Hematopoietic multipotent progenitor cell treated with erythropoietin and hydrocortisone succinate and interleukin-3 and kit ligand, for 6 days (in vitro differentiated cells): ENCODE results near the gene METTL6.
"Not testable (repeated sequence)": the region's sequence is repeated elsewhere in the genome, so short reads cannot be mapped to it uniquely, and the experiment has no call there.

Experiments used
- DNase-seq: peaks from one replicate; pipeline ENCODE4 v3.0.0-alpha.2; 2015

The METTL6 gene

GRCh38 chr3:15401936-15402335, 25.4 kb downstream of the METTL6 start:
- DNase-seq: no peak

- DNase-seq: no peak
These were observed 27.4 kb downstream of the METTL6 start for GRCh38 chr3:15399970-15400369.

- peak; percentile 68 for DNase-seq
These were observed 28.6 kb downstream of the METTL6 start for GRCh38 chr3:15398731-15399133.

- not testable (repeated sequence) for DNase-seq
These were observed 34.1 kb downstream of the METTL6 start for GRCh38 chr3:15393252-15393651.

GRCh38 chr3:15391007-15391406, 36.3 kb downstream of the METTL6 start:
- DNase-seq: no peak

GRCh38 chr3:15390460-15390859, 36.9 kb downstream of the METTL6 start:
- DNase-seq: no peak

- not testable (repeated sequence) for DNase-seq
These were observed 39.0 kb downstream of the METTL6 start for GRCh38 chr3:15388335-15388734.

- no peak for DNase-seq
These were observed 39.6 kb downstream of the METTL6 start for GRCh38 chr3:15387735-15388134.

- DNase-seq: no peak
These were observed 40.2 kb downstream of the METTL6 start for GRCh38 chr3:15387171-15387581.

GRCh38 chr3:15386654-15386955, 40.7 kb downstream of the METTL6 start:
- DNase-seq: not testable (repeated sequence)

GRCh38 chr3:15385901-15386653, 41.3 kb downstream of the METTL6 start:
- DNase-seq: peak; percentile 54

- DNase-seq: not testable (repeated sequence)
These were observed 42.1 kb downstream of the METTL6 start for GRCh38 chr3:15385238-15385695.

- peak; percentile 46 for DNase-seq
These were observed 42.7 kb downstream of the METTL6 start for GRCh38 chr3:15384510-15385237.

GRCh38 chr3:15382405-15382923, 44.9 kb downstream of the METTL6 start:
- DNase-seq: no peak

GRCh38 chr3:15380980-15381890, 46.1 kb downstream of the METTL6 start:
- no peak for DNase-seq

GRCh38 chr3:15377961-15378791, 49.2 kb downstream of the METTL6 start:
- peak; percentile 99 for DNase-seq

GRCh38 chr3:15375461-15376000, 51.8 kb downstream of the METTL6 start:
- no peak for DNase-seq

- no peak for DNase-seq
These were observed 54.4 kb downstream of the METTL6 start for GRCh38 chr3:15372918-15373317.

GRCh38 chr3:15368561-15369135, 58.7 kb downstream of the METTL6 start:
- no peak for DNase-seq

GRCh38 chr3:15367059-15367458, 60.3 kb downstream of the METTL6 start:
- no peak for DNase-seq

GRCh38 chr3:15364078-15364477, 63.3 kb downstream of the METTL6 start:
- DNase-seq: not testable (repeated sequence)
